HepG2 (cell line): Measurements from ENCODE around the gene BPIFB4. TPM values are rescaled to one million over a fixed set of nuclear protein-coding genes. Genes with fewer than 3 reads are reported as not detected.

Experiments used
- ATAC-seq: fragments of 200-7000 bp; cut with Tn5 transposase; 3 replicates; pipeline ENCODE4 v1.9.1; 2020; ENCODE audit warnings: mild to moderate bottlenecking, moderate library complexity
- BruUV-seq: library from RNA; stranded (reverse); fragments of 400-500 nt; replicated peaks from 2 replicates; lab custom pipeline; 2021; lab: Mats Ljungman, UMichigan
- CTCF ChIA-PET: fragments of 300-600 bp; formaldehyde crosslinking; extraction: SDS; loops from one replicate; lab custom pipeline; 2021; ENCODE audit warnings: low total read pairs, inconsistent platforms, low intra/inter-chr PET ratio; lab: Yijun Ruan, JAX
- POLR2A ChIA-PET: fragments of 350-600 bp; sonication (Branson Sonifier 250); formaldehyde crosslinking; loops from one replicate; lab custom pipeline; 2020; ENCODE audit warnings: antibody characterized with exemption, inconsistent platforms; lab: Yijun Ruan, JAX
- DNase-seq: peaks from one replicate; pipeline ENCODE4 v3.0.0-alpha.2; 2015; ENCODE audit warnings: low spot score
- FAIRE-seq: peaks from 3 replicates; lab custom pipeline; 2011; peaks lifted over from hg19 to GRCh38; lab: Jason Lieb, UNC
- H2AFZ ChIP-seq: one replicate; pipeline ENCODE4 v1.6.1; 2011; ENCODE audit warnings: low read length, inconsistent platforms
- H3K27ac ChIP-seq: fragments of 300-600 bp; 3 replicates; pipeline ENCODE4 v1.8.0; 2011; ENCODE audit warnings: mixed run types, mild to moderate bottlenecking, mixed read lengths, low read length, inconsistent platforms; ENCODE audit not compliant: insufficient read depth; ENCODE audit errors: extremely low read length
- H3K27me3 ChIP-seq, 2 experiments: fragments of 200-600 bp in 1 of 2; 2 replicates in 1 of 2; 3 replicates in 1 of 2; pipeline versions ENCODE4 v1.6.0 to v1.8.0; 2011; ENCODE audit warnings: low read length in 2 of 2, mild to moderate bottlenecking in 2 of 2, moderate library complexity in 2 of 2, inconsistent platforms in 1 of 2; ENCODE audit not compliant: insufficient read depth in 2 of 2, control insufficient read depth in 1 of 2
- H3K36me3 ChIP-seq, 2 experiments: fragments of 200-600 bp in 1 of 2; replicated peaks in 1 of 2; 2 replicates in 1 of 2; 3 replicates in 1 of 2; pipeline versions ENCODE4 v1.5.1 to v1.8.0; 2011; ENCODE audit warnings: low read length in 2 of 2, inconsistent platforms in 1 of 2; ENCODE audit not compliant: insufficient read depth in 2 of 2, control insufficient read depth in 1 of 2
- H3K4me1 ChIP-seq: 2 replicates; pipeline ENCODE4 v1.5.1; 2012; ENCODE audit warnings: low read length, inconsistent platforms; ENCODE audit not compliant: insufficient read depth
- H3K4me2 ChIP-seq: 2 replicates; pipeline ENCODE4 v1.6.0; 2011; ENCODE audit warnings: low read depth, low read length, inconsistent platforms
- H3K4me3 ChIP-seq, 3 experiments: fragments of 200-600 bp in 1 of 3; sonication (generic), shearing (Covaris generic) in 1 of 3; replicated peaks in 1 of 3; 2 replicates each; pipeline ENCODE4 v1.5.1; 2011 to 2016; ENCODE audit warnings: low read length in 3 of 3, inconsistent platforms in 2 of 3, low read depth in 2 of 3, mild to moderate bottlenecking in 2 of 3, control low read depth in 1 of 3, mixed read lengths in 1 of 3; ENCODE audit not compliant: insufficient read depth in 1 of 3
- H3K79me2 ChIP-seq: one replicate; pipeline ENCODE4 v1.6.1; 2011; ENCODE audit warnings: low read length, inconsistent platforms; ENCODE audit not compliant: insufficient read depth
- H3K9ac ChIP-seq: 2 replicates; pipeline ENCODE4 v1.6.0; 2011; ENCODE audit warnings: mild to moderate bottlenecking, low read depth, low read length, inconsistent platforms; ENCODE audit not compliant: insufficient read depth
- H3K9me3 ChIP-seq: 2 replicates; pipeline ENCODE4 v1.5.1; 2012; ENCODE audit warnings: mild to moderate bottlenecking, low read length
- H4K20me1 ChIP-seq: 2 replicates; pipeline ENCODE4 v1.6.0; 2011; ENCODE audit warnings: inconsistent platforms, mild to moderate bottlenecking, low read length, moderate library complexity; ENCODE audit not compliant: insufficient read depth
- KLF9 ChIP-seq: IDR thresholded peaks from 2 replicates; pipeline ENCODE4 v1.6.1; 2016; ENCODE audit warnings: low read depth
- RORA ChIP-seq: sonication (generic); formaldehyde crosslinking; IDR thresholded peaks from 2 replicates; pipeline ENCODE4 v1.5.0; 2020; ENCODE audit warnings: mild to moderate bottlenecking, missing genetic modification reagents, moderate library complexity
- ZBTB4 ChIP-seq: sonication (generic); formaldehyde crosslinking; IDR thresholded peaks from 2 replicates; pipeline ENCODE4 v1.4.0; 2020; ENCODE audit warnings: missing genetic modification reagents, mild to moderate bottlenecking, borderline replicate concordance
- ZIK1 ChIP-seq: sonication (generic); formaldehyde crosslinking; IDR thresholded peaks from 2 replicates; pipeline ENCODE4 v1.5.0; 2020; ENCODE audit warnings: mild to moderate bottlenecking, low read depth, missing genetic modification reagents, borderline replicate concordance
- ZNF761 ChIP-seq: sonication (generic); formaldehyde crosslinking; conservative IDR thresholded peaks from 2 replicates; pipeline ENCODE4 v1.4.0; 2020; ENCODE audit warnings: mild to moderate bottlenecking, missing genetic modification reagents
- WGBS: methylation state at CpG from one replicate; pipeline ENCODE4 v1.1.6; 2017; ENCODE audit warnings: low lambda C conversion rate; 5-methylcytosine and 5-hydroxymethylcytosine counted together
- in situ Hi-C: cut with HindIII; loops from 2 replicates; pipeline ENCODE4 v1.10.0; 2017; ENCODE audit warnings: low pct_unique_long_range_greater_than_20kb; ENCODE audit not compliant: extremely low pct_ligation_motif_present
- intact Hi-C: fragments of 100-400 bp; cut with micrococcal nuclease; formaldehyde crosslinking; loops from one replicate; pipeline ENCODE4 v1.10.0; 2022; ENCODE audit not compliant: unreplicated experiment
- polyA plus RNA-seq, 8 experiments: library from polyadenylated mRNA; depleted of rRNA in 3 of 8; stranded (reverse) in 7 of 8; unstranded in 1 of 8; fragments of >200 nt; fragmentation: Illumina TruSeq in 4 of 8; extraction: Trizol in 4 of 8; gene quantifications; 2 replicates each; pipeline versions ENCODE4 v1.2.1 to v1.2.3, GENCODE V29; 2011 to 2016; ENCODE audit warnings: low read depth in 4 of 8, missing spikeins in 1 of 8, mixed read lengths in 1 of 8; ENCODE audit not compliant: insufficient read depth in 1 of 8
- total RNA-seq, 5 experiments: library from RNA; depleted of rRNA; stranded (reverse); fragments of >200 nt; fragmentation: Illumina TruSeq; extraction: Trizol; gene quantifications; 2 replicates each; pipeline ENCODE4 v1.2.3, GENCODE V29; 2016; ENCODE audit warnings: low read depth in 1 of 5
- TF ChIP-seq, protein P1 (sequence below): sonication (generic); formaldehyde crosslinking; IDR thresholded peaks from 2 replicates; pipeline ENCODE4; 2020; ENCODE audit warnings: missing genetic modification reagents, mild to moderate bottlenecking, borderline replicate concordance
- TF ChIP-seq, protein P2 (sequence below): sonication (generic); formaldehyde crosslinking; conservative IDR thresholded peaks from 2 replicates; pipeline ENCODE4 v1.4.0; 2020; ENCODE audit warnings: missing genetic modification reagents

Gene BPIFB4
- total and polyA plus RNA-seq, 2 of the 13 experiments (the other 11 are each of a cell fraction or from before 2014, with no cell fraction given): 0.09 TPM; not detected in 1

GRCh38 chr20:33064572-33065287 lies 14.7 kb upstream of the BPIFB4 start:
- ATAC-seq: no peak
- H3K27ac ChIP-seq: no peak overlapping the region
- WGBS: 47% methylated on average over 10 of the region's 11 CpGs

More at GRCh38 chr20:33064572-33065287, 14.7 kb upstream of the BPIFB4 start:
- H3K79me2 ChIP-seq: no peaks in the 10 kb centered on the region
- FAIRE-seq: no peak
- CTCF ChIA-PET: no interaction called here
- BruUV-seq: no TSS peak
- no peak overlapping the region for H3K4me3 ChIP-seq
- POLR2A ChIA-PET: no interaction called here
- no peaks in the 10 kb centered on the region for H3K4me1 ChIP-seq
- TF ChIP-seq KLF9 (CRISPR knock-in tag) (no peak), ZBTB4 (CRISPR knock-in tag) (no peak), ZNF761 (no peak), ZIK1 (CRISPR knock-in tag) (no peak), RORA (CRISPR knock-in tag) (no peak)
- TF ChIP-seq, protein P1, sequence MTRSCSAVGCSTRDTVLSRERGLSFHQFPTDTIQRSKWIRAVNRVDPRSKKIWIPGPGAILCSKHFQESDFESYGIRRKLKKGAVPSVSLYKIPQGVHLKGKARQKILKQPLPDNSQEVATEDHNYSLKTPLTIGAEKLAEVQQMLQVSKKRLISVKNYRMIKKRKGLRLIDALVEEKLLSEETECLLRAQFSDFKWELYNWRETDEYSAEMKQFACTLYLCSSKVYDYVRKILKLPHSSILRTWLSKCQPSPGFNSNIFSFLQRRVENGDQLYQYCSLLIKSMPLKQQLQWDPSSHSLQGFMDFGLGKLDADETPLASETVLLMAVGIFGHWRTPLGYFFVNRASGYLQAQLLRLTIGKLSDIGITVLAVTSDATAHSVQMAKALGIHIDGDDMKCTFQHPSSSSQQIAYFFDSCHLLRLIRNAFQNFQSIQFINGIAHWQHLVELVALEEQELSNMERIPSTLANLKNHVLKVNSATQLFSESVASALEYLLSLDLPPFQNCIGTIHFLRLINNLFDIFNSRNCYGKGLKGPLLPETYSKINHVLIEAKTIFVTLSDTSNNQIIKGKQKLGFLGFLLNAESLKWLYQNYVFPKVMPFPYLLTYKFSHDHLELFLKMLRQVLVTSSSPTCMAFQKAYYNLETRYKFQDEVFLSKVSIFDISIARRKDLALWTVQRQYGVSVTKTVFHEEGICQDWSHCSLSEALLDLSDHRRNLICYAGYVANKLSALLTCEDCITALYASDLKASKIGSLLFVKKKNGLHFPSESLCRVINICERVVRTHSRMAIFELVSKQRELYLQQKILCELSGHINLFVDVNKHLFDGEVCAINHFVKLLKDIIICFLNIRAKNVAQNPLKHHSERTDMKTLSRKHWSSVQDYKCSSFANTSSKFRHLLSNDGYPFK (CRISPR knock-in tag): no peak
- TF ChIP-seq, protein P2, sequence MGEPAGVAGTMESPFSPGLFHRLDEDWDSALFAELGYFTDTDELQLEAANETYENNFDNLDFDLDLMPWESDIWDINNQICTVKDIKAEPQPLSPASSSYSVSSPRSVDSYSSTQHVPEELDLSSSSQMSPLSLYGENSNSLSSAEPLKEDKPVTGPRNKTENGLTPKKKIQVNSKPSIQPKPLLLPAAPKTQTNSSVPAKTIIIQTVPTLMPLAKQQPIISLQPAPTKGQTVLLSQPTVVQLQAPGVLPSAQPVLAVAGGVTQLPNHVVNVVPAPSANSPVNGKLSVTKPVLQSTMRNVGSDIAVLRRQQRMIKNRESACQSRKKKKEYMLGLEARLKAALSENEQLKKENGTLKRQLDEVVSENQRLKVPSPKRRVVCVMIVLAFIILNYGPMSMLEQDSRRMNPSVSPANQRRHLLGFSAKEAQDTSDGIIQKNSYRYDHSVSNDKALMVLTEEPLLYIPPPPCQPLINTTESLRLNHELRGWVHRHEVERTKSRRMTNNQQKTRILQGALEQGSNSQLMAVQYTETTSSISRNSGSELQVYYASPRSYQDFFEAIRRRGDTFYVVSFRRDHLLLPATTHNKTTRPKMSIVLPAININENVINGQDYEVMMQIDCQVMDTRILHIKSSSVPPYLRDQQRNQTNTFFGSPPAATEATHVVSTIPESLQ (CRISPR knock-in tag): no peak
- no peak overlapping the region for H2AFZ ChIP-seq
- H3K9ac ChIP-seq: no peak overlapping the region
- no peak for DNase-seq
- in situ Hi-C loops: no loop called here
- no peak overlapping the region for H3K4me2 ChIP-seq
- H3K36me3 ChIP-seq: no peaks in the 10 kb centered on the region
- H3K9me3 ChIP-seq: no peaks in the 10 kb centered on the region
- no peaks in the 10 kb centered on the region for H4K20me1 ChIP-seq
- intact Hi-C loops: no loop called here
- H3K27me3 ChIP-seq: peaks cover 8 to 60% of the 10 kb centered on the region in 2 experiments; a peak in 4 of 5 replicates
